ENCODE data around the gene C4orf50. TPM values are rescaled to one million over a fixed set of nuclear protein-coding genes. Genes with fewer than 3 reads are reported as not detected.
A peak's percentile ranks its signal among the peaks of the same experiment; 100 is the strongest.

Gene C4orf50
- total and polyA plus RNA-seq, 5 donors from 2014 or later: 0.05 to 3.5 (median 0.11) TPM; not detected in 2

DNA sequence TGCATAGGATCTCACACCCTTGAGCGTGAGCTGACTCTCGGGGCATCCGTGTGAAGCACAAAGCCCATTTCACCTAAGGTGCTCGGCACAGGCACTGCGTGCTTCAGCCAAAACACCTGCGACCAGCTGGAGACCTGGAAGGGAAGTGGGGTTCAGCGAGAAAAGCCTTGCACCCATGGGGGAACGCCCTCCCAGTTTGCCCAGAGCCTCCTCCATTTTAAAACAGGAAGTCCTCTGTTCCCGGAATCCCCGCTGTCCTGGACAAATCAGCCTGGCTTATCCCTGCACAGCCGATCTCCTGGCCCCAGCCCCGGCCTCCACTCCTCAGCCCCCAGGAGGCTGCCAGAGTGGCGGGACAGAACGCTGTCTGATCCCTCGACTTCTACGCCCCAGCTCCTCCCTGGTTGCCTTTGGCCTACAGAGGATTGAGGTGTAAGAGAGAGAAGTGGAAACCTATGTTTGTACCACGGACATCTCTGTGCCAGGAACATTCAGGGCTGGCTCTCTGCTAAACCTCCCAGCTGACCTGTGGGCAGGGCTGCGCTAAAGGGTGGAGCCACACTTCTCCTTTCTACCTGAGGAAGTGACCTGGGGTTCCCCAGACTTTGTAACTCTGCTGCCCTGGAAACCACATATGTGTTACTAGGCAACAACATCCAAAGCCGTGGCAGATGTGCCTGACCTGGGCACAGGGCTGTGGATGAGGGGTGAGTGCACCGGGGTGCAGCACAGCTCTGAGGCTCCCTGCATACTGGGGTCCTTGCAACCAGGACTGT is 3.8 kb upstream of the C4orf50 start:
- H3K9me3 ChIP-seq (ENCODE audit: control insufficient read depth in 2 of 2, low read length in 2 of 2): no peaks in the 10 kb centered on the region
- Mint-ChIP-seq H3K4me1 (no peaks in the 10 kb centered on the region), H3K27ac (no peak overlapping the region), H3K4me3 (no peak overlapping the region), H3K27me3 (no peaks in the 10 kb centered on the region), H3K9me3 (no peaks in the 10 kb centered on the region), H3K36me3 (no peaks in the 10 kb centered on the region)
- no peaks in the 10 kb centered on the region for H3K36me3 ChIP-seq (ENCODE audit: control insufficient read depth, insufficient read depth, low read length)
- H3K4me3 ChIP-seq (ENCODE audit: low read depth, low read length): no peak overlapping the region
- ATAC-seq (ENCODE audit: low read depth in 2 of 2) (no peak), DNase-seq (no peak)
- H3K4me1 ChIP-seq (ENCODE audit: control insufficient read depth, insufficient read depth, low read length, poor library complexity, severe bottlenecking): no peaks in the 10 kb centered on the region
- H3K27me3 ChIP-seq (ENCODE audit: control insufficient read depth, insufficient read depth, low read length): no peaks in the 10 kb centered on the region
- H3K27ac ChIP-seq (ENCODE audit: insufficient read depth, low read length, poor library complexity, severe bottlenecking): no peak overlapping the region

- no peaks in the 10 kb centered on the region for H3K27me3 Mint-ChIP-seq
- ATAC-seq (ENCODE audit: low read depth in 2 of 2) (no peak), DNase-seq (no peak)
- H3K9me3 ChIP-seq (ENCODE audit: control insufficient read depth in 2 of 2, low read length in 2 of 2): no peaks in the 10 kb centered on the region
- H3K36me3 ChIP-seq (ENCODE audit: control insufficient read depth, insufficient read depth, low read length): no peaks in the 10 kb centered on the region
- H3K27ac Mint-ChIP-seq: no peak overlapping the region
- no peak overlapping the region for H3K27ac ChIP-seq (ENCODE audit: insufficient read depth, low read length, poor library complexity, severe bottlenecking)
- no peaks in the 10 kb centered on the region for H3K36me3 Mint-ChIP-seq
- no peaks in the 10 kb centered on the region for H3K4me1 ChIP-seq (ENCODE audit: control insufficient read depth, insufficient read depth, low read length, poor library complexity, severe bottlenecking)
- no peaks in the 10 kb centered on the region for H3K9me3 Mint-ChIP-seq
- H3K4me1 Mint-ChIP-seq: no peaks in the 10 kb centered on the region
- H3K4me3 Mint-ChIP-seq: no peak overlapping the region
- no peaks in the 10 kb centered on the region for H3K27me3 ChIP-seq (ENCODE audit: control insufficient read depth, insufficient read depth, low read length)
- H3K4me3 ChIP-seq (ENCODE audit: low read depth, low read length): no peak overlapping the region
Measured at GRCh38 chr4:6020613-6021012, 2.4 kb upstream of the C4orf50 start.

DNA sequence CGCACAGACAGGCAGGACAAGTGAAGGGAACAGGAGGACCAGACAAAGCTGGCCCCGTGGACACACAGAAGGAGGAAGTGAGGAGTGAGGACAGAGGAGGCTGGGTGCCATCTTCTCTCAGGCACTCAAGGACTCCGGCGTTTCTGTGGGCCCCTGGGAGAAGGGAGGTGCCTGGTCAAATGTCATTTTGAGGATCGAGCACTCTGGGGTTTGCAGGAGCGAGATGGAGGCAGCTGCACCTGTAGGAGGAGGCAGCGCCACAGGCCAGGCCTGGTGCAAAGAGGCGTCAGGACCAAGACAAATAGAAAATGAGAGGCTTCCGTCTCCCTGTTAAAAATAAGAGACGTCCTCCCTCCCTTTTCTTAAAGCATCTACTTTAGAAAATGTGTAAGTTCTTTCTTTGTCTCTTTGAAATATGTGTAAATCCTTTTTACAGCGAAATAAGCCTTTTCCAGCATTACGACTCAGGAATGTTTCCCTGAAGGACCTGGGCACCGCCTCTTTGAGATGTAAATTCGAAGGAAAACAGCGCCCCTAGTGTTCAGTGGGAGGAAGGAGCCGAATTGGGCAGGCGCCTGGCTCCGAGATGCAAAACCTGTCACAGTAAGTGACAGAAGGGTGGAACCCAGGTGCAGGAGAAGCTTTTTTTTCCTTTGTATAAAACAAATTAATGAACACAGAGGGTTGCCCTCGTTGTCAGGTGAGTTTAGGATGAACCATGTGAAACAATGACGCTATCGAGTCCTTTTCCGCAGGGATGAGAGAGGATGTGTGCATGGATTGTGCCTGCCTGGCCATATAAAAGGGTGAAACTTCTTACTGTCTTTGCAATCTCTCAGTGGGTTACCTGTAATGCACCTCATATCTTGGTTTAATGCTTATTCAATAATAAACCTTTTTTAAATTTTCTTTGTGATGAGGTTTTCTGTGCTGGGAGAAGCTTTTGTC is 1.4 kb upstream of the C4orf50 start:
- ATAC-seq (ENCODE audit: low read depth in 2 of 2) (no peak), DNase-seq (peak in 2 of 3 donors; percentile 24 to 38)
- H3K27me3 ChIP-seq (ENCODE audit: control insufficient read depth, insufficient read depth, low read length): no peaks in the 10 kb centered on the region
- H3K27ac Mint-ChIP-seq: no peak overlapping the region
- no peaks in the 10 kb centered on the region for H3K27me3 Mint-ChIP-seq
- H3K9me3 ChIP-seq (ENCODE audit: control insufficient read depth in 2 of 2, low read length in 2 of 2): no peaks in the 10 kb centered on the region
- H3K4me3 ChIP-seq (ENCODE audit: low read depth, low read length): no peak overlapping the region
- H3K4me1 Mint-ChIP-seq: no peaks in the 10 kb centered on the region
- H3K36me3 ChIP-seq (ENCODE audit: control insufficient read depth, insufficient read depth, low read length): no peaks in the 10 kb centered on the region
- no peak overlapping the region for H3K27ac ChIP-seq (ENCODE audit: insufficient read depth, low read length, poor library complexity, severe bottlenecking)
- no peaks in the 10 kb centered on the region for H3K4me1 ChIP-seq (ENCODE audit: control insufficient read depth, insufficient read depth, low read length, poor library complexity, severe bottlenecking)
- H3K4me3 Mint-ChIP-seq: peak overlapping the region in 1 of 4 donors; percentile 44
- no peaks in the 10 kb centered on the region for H3K36me3 Mint-ChIP-seq
- H3K9me3 Mint-ChIP-seq: no peaks in the 10 kb centered on the region

DNA sequence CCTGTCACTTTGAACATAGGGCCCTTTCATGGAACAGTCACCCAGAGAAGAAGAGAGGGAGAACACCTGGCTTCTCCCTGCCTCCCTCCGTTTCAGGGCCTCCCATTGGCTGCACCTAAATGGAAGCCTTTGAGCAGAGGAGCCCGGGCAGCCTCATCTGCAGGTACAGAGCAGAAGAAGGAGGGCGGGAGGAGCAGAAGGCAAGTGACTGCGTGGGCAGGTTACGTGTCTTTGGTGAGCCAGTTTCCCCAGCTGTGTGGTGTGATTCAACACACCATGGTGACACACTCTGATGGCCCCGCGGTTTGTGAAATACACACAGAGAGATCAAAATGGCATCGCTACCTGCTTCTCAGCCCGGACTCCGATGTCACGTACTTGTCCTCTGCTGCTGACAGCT is 431 bp downstream of the C4orf50 start:
- ATAC-seq (ENCODE audit: low read depth in 2 of 2): no peak
- Histone ChIP-seq H3K4me1 (ENCODE audit: control insufficient read depth, insufficient read depth, low read length, poor library complexity, severe bottlenecking) (no peaks in the 10 kb centered on the region), H3K4me3 (ENCODE audit: low read depth, low read length) (no peak overlapping the region), H3K36me3 (ENCODE audit: control insufficient read depth, insufficient read depth, low read length) (no peaks in the 10 kb centered on the region), H3K27ac (ENCODE audit: insufficient read depth, low read length, poor library complexity, severe bottlenecking) (no peak overlapping the region), H3K27me3 (ENCODE audit: control insufficient read depth, insufficient read depth, low read length) (no peaks in the 10 kb centered on the region), H3K9me3 (ENCODE audit: control insufficient read depth in 2 of 2, low read length in 2 of 2) (no peaks in the 10 kb centered on the region)
- H3K4me1 Mint-ChIP-seq: no peaks in the 10 kb centered on the region
- no peaks in the 10 kb centered on the region for H3K36me3 Mint-ChIP-seq
- H3K27me3 Mint-ChIP-seq: no peaks in the 10 kb centered on the region
- DNase-seq: no peak
- no peaks in the 10 kb centered on the region for H3K9me3 Mint-ChIP-seq
- no peak overlapping the region for H3K27ac Mint-ChIP-seq
- H3K4me3 Mint-ChIP-seq: no peak overlapping the region

DNA sequence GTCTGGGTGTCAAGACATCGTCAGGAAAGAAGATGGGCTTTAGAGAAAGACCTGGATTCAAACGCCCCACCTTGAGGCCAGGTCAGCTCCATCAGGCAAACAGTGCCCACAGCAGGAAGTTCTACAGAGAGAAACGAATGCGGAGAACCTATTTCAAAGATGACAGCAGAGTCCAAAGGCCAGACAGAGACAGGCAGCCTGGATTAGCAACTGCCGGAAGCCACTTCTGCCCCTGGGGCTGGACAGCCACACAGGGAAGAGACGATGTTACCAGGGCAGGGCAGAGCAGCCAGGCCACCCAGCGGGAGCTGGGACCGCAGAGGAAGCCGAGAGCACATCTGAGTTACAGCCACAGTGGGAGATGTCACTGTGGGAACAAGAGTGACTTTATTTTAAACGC is 1.2 kb downstream of the C4orf50 start:
- Mint-ChIP-seq H3K27me3 (no peaks in the 10 kb centered on the region), H3K4me1 (no peaks in the 10 kb centered on the region), H3K9me3 (no peaks in the 10 kb centered on the region), H3K36me3 (no peaks in the 10 kb centered on the region), H3K4me3 (no peak overlapping the region), H3K27ac (no peak overlapping the region)
- DNase-seq (no peak), ATAC-seq (ENCODE audit: low read depth in 2 of 2) (no peak)
- Histone ChIP-seq H3K4me1 (ENCODE audit: control insufficient read depth, insufficient read depth, low read length, poor library complexity, severe bottlenecking) (no peaks in the 10 kb centered on the region), H3K9me3 (ENCODE audit: control insufficient read depth in 2 of 2, low read length in 2 of 2) (no peaks in the 10 kb centered on the region), H3K27ac (ENCODE audit: insufficient read depth, low read length, poor library complexity, severe bottlenecking) (no peak overlapping the region), H3K36me3 (ENCODE audit: control insufficient read depth, insufficient read depth, low read length) (no peaks in the 10 kb centered on the region), H3K27me3 (ENCODE audit: control insufficient read depth, insufficient read depth, low read length) (no peaks in the 10 kb centered on the region), H3K4me3 (ENCODE audit: low read depth, low read length) (no peak overlapping the region)

DNA sequence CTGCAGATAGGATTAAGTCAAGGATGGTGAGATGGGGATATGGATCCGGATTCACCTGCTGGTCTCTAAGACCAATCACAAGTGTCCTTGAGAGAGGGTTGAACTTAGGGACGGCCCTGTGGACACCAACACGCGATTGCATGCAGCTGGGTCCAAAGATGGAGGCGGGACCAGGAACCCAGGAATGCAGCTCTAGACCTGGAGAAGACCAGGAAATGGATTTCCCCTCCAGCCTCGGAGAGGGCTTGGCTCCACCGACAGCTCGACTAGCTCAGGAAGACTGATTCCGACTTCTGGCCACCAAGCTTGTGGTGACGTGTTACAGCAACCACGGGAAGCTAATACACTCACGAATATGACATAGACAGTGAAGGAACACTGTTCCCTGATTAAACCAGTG is 4.7 kb downstream of the C4orf50 start:
- Histone ChIP-seq H3K9me3 (ENCODE audit: control insufficient read depth in 2 of 2, low read length in 2 of 2) (no peaks in the 10 kb centered on the region), H3K4me3 (ENCODE audit: low read depth, low read length) (no peak overlapping the region), H3K36me3 (ENCODE audit: control insufficient read depth, insufficient read depth, low read length) (no peaks in the 10 kb centered on the region), H3K27ac (ENCODE audit: insufficient read depth, low read length, poor library complexity, severe bottlenecking) (no peak overlapping the region), H3K27me3 (ENCODE audit: control insufficient read depth, insufficient read depth, low read length) (no peaks in the 10 kb centered on the region), H3K4me1 (ENCODE audit: control insufficient read depth, insufficient read depth, low read length, poor library complexity, severe bottlenecking) (no peaks in the 10 kb centered on the region)
- Mint-ChIP-seq H3K27me3 (peaks cover 16% of the 10 kb centered on the region), H3K9me3 (no peaks in the 10 kb centered on the region), H3K4me1 (peaks cover 0 to 5% (median 2%) of the 10 kb centered on the region in 4 donors), H3K27ac (no peak overlapping the region), H3K4me3 (no peak overlapping the region), H3K36me3 (no peaks in the 10 kb centered on the region)
- ATAC-seq (ENCODE audit: low read depth in 2 of 2) (no peak), DNase-seq (no peak)

- Histone ChIP-seq H3K4me3 (ENCODE audit: low read depth, low read length) (no peak overlapping the region), H3K4me1 (ENCODE audit: control insufficient read depth, insufficient read depth, low read length, poor library complexity, severe bottlenecking) (no peaks in the 10 kb centered on the region), H3K36me3 (ENCODE audit: control insufficient read depth, insufficient read depth, low read length) (no peaks in the 10 kb centered on the region), H3K9me3 (ENCODE audit: control insufficient read depth in 2 of 2, low read length in 2 of 2) (no peaks in the 10 kb centered on the region), H3K27me3 (ENCODE audit: control insufficient read depth, insufficient read depth, low read length) (no peaks in the 10 kb centered on the region), H3K27ac (ENCODE audit: insufficient read depth, low read length, poor library complexity, severe bottlenecking) (no peak overlapping the region)
- ATAC-seq (ENCODE audit: low read depth in 2 of 2): no peak
- DNase-seq: no peak
- peaks cover 17% of the 10 kb centered on the region for H3K27me3 Mint-ChIP-seq
- peaks cover 0 to 9% (median 2%) of the 10 kb centered on the region in 4 donors for H3K4me1 Mint-ChIP-seq
- H3K4me3 Mint-ChIP-seq: no peak overlapping the region
- H3K9me3 Mint-ChIP-seq: no peaks in the 10 kb centered on the region
- no peaks in the 10 kb centered on the region for H3K36me3 Mint-ChIP-seq
- H3K27ac Mint-ChIP-seq: no peak overlapping the region
Measured at GRCh38 chr4:6012200-6012599, 6.0 kb downstream of the C4orf50 start.
